Measurements from ENCODE around the gene BICD1.

DNA sequence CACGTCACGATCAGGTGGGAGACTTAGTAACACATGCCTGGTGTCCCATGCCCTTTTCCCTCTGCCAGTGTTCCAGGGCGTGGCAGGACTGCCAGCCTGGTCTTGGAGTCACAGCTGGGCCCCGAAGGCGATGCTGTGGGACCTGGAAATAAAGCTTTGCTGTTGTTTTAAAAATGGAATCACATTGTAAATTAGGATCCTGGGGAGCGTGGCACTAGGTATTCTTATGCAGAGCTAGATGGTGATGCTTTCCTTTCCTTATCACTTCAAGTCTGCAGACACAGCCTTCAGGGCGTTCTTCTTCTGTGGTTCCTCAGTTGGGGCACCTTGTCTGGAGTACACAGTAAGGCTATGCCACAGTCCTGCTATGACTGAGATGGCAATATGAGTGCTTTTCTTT, 64.6 kb downstream of the BICD1 start:
- TF ChIP-seq, protein P1, sequence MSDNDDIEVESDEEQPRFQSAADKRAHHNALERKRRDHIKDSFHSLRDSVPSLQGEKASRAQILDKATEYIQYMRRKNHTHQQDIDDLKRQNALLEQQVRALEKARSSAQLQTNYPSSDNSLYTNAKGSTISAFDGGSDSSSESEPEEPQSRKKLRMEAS (IDR thresholded peaks at IDR 0.05): no peak
- TF ChIP-seq, protein P2, sequence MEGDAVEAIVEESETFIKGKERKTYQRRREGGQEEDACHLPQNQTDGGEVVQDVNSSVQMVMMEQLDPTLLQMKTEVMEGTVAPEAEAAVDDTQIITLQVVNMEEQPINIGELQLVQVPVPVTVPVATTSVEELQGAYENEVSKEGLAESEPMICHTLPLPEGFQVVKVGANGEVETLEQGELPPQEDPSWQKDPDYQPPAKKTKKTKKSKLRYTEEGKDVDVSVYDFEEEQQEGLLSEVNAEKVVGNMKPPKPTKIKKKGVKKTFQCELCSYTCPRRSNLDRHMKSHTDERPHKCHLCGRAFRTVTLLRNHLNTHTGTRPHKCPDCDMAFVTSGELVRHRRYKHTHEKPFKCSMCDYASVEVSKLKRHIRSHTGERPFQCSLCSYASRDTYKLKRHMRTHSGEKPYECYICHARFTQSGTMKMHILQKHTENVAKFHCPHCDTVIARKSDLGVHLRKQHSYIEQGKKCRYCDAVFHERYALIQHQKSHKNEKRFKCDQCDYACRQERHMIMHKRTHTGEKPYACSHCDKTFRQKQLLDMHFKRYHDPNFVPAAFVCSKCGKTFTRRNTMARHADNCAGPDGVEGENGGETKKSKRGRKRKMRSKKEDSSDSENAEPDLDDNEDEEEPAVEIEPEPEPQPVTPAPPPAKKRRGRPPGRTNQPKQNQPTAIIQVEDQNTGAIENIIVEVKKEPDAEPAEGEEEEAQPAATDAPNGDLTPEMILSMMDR (IDR thresholded peaks at IDR 0.05): no peak
- TF ChIP-seq KDM1A (IDR thresholded peaks at IDR 0.05; ENCODE audit: low read depth) (no peak), EP300 (IDR thresholded peaks at IDR 0.05) (no peak), RFX5 (IDR thresholded peaks at IDR 0.05) (no peak), RNF2 (IDR thresholded peaks at IDR 0.05; ENCODE audit: borderline replicate concordance, low read depth) (no peak), POLR2A (IDR thresholded peaks at IDR 0.05; ENCODE audit: low read length) (no peak), FOSL2 (IDR thresholded peaks at IDR 0.05) (no peak), FOSL2 (CRISPR knock-in tag; IDR thresholded peaks at IDR 0.05) (no peak), HDAC2 (IDR thresholded peaks at IDR 0.05) (no peak), JUN (IDR thresholded peaks at IDR 0.05) (no peak)
- TF ChIP-seq, protein P3, sequence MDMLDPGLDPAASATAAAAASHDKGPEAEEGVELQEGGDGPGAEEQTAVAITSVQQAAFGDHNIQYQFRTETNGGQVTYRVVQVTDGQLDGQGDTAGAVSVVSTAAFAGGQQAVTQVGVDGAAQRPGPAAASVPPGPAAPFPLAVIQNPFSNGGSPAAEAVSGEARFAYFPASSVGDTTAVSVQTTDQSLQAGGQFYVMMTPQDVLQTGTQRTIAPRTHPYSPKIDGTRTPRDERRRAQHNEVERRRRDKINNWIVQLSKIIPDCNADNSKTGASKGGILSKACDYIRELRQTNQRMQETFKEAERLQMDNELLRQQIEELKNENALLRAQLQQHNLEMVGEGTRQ (IDR thresholded peaks at IDR 0.05): no peak
